ENCODE results near the gene HJV.
A peak's percentile ranks its signal among the peaks of the same experiment; 100 is the strongest.

Gene HJV

DNA sequence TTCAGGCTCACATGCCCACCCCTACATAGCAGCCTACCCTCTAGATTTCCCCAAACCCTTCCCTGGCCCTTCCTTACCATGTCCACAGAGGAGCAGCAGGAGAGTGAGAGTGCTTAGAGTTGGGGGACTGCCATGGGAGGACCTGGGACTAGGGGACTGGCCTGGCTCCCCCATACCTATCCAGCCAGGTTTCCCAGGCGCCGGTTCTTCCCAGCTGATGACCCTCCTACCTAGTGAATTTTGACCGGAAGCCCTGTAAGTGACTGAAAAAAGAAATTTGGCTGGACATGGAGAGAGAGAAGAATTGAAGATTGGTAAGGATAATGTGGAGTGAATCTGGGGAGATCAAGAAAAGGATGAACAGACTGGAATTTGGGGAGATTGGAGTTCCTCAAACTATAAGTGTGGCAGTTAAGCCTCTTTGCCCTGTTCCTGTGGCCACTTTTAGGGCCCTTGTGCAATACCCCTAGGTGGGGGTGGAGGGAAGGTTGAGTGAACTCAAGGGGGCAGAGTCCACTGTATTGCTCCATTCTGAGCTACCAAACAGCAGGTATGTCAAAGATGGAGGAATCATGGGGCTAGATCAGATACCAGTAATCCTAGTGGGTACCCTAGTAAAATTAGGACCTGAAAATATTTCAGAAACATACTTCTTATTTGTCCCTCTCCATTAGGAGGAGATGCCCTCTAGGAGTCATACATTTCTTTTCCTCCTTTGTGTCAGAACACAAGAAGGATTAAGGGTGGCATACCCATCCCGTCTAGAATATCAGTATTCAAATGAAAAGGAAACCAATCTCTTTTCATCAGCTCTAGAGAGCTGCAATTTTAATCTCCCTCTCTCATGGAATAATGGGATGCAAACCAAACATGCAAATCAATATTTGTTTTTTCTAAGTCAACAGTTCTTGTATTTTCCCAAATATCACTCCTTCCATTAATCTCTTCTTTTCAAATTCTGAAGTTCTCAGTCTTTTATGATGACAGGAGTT, 1.2 kb downstream of the HJV start:
- no peaks in the 10 kb centered on the region for H3K9me3 ChIP-seq (ENCODE audit: insufficient read depth, low read depth, low read length)
- no peak overlapping the region for H3K9ac ChIP-seq (ENCODE audit: low read depth, low read length)
- H3K27ac ChIP-seq (ENCODE audit: low read length): no peak overlapping the region
- H3K36me3 ChIP-seq (ENCODE audit: insufficient read depth, low read depth, low read length): no peaks in the 10 kb centered on the region
- H3K27me3 ChIP-seq (ENCODE audit: insufficient read depth, low read length): peaks cover 55% of the 10 kb centered on the region
- peak overlapping the region; percentile 63; the same call in 1 of the 2 replicates for H3K4me3 ChIP-seq (ENCODE audit: low read length)
- H3K4me1 ChIP-seq (ENCODE audit: insufficient read depth, low read length): peaks cover 7% of the 10 kb centered on the region; the same call in 1 of the 2 replicates

GRCh38 chr1:146019231-146020057, 2.1 kb downstream of the HJV start:
- peaks cover 7% of the 10 kb centered on the region; the same call in 1 of the 2 replicates for H3K4me1 ChIP-seq (ENCODE audit: insufficient read depth, low read length)
- no peaks in the 10 kb centered on the region for H3K36me3 ChIP-seq (ENCODE audit: insufficient read depth, low read depth, low read length)
- no peak overlapping the region for H3K27ac ChIP-seq (ENCODE audit: low read length)
- peak overlapping the region; percentile 63 for H3K4me3 ChIP-seq (ENCODE audit: low read length)
- H3K27me3 ChIP-seq (ENCODE audit: insufficient read depth, low read length): peaks cover 55% of the 10 kb centered on the region
- H3K9me3 ChIP-seq (ENCODE audit: insufficient read depth, low read depth, low read length): no peaks in the 10 kb centered on the region
- peak overlapping the region; percentile 37 for H3K9ac ChIP-seq (ENCODE audit: low read depth, low read length)

GRCh38 chr1:146016891-146017290, 4.6 kb downstream of the HJV start:
- H3K27me3 ChIP-seq (ENCODE audit: insufficient read depth, low read length): peaks cover 51% of the 10 kb centered on the region
- H3K27ac ChIP-seq (ENCODE audit: low read length): no peak overlapping the region

GRCh38 chr1:146013559-146013922, 8.0 kb downstream of the HJV start:
- H3K4me1 ChIP-seq (ENCODE audit: insufficient read depth, low read length): no peaks in the 10 kb centered on the region
- no peak overlapping the region for H3K27ac ChIP-seq (ENCODE audit: low read length)
- no peak overlapping the region for H3K9ac ChIP-seq (ENCODE audit: low read depth, low read length)
- H3K4me3 ChIP-seq (ENCODE audit: low read length): no peak overlapping the region
- no peaks in the 10 kb centered on the region for H3K9me3 ChIP-seq (ENCODE audit: insufficient read depth, low read depth, low read length)
- no peaks in the 10 kb centered on the region for H3K36me3 ChIP-seq (ENCODE audit: insufficient read depth, low read depth, low read length)
- peaks cover 20% of the 10 kb centered on the region for H3K27me3 ChIP-seq (ENCODE audit: insufficient read depth, low read length)

More at GRCh38 chr1:146016891-146017290, 4.6 kb downstream of the HJV start:
- Histone ChIP-seq H3K4me1 (ENCODE audit: insufficient read depth, low read length) (peaks cover 7% of the 10 kb centered on the region; the same call in 1 of the 2 replicates), H3K36me3 (ENCODE audit: insufficient read depth, low read depth, low read length) (no peaks in the 10 kb centered on the region), H3K9ac (ENCODE audit: low read depth, low read length) (no peak overlapping the region), H3K9me3 (ENCODE audit: insufficient read depth, low read depth, low read length) (no peaks in the 10 kb centered on the region), H3K4me3 (ENCODE audit: low read length) (no peak overlapping the region)

DNA sequence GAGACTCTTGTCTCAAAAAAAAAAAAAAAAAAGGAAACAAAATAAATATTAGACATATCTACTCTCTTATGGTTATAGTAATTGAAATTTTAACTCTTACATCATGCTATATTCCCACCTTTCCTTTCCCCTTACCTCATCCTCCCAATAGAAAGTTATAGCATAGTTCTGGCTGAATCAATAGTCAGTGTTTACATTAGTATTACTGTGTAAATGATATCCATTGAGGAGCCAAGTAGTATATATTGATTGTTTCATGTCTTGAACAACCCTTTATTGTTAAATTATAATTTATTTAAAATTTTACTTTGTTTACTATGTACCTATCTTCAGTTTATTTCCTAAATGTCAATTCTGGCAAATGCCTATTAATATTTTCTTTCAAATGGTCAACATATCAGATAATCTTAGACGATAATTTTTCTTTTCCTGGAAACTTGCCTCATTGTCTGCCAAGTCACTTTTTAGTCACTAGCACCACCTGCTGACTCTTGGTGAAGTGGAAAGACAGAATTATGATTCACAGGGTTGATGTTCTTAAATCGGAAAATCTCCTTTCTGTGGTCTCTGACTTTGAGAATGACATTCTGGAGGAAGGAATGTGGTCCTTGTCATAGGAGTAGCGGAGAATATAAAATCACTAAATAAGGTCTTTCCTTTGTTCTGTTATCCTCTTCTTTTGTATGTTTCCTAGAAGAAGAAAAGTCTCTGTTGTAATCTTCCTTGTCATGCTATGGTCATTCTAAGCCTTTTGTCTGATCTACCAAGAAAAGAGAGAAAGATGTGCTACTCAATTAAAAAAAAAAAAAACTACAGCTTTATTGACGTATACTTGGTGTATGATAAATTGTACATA, 8.6 kb downstream of the HJV start:
- H3K36me3 ChIP-seq (ENCODE audit: insufficient read depth, low read depth, low read length): no peaks in the 10 kb centered on the region
- H3K4me3 ChIP-seq (ENCODE audit: low read length): no peak overlapping the region
- peaks cover 14% of the 10 kb centered on the region for H3K27me3 ChIP-seq (ENCODE audit: insufficient read depth, low read length)
- H3K9me3 ChIP-seq (ENCODE audit: insufficient read depth, low read depth, low read length): no peaks in the 10 kb centered on the region
- no peak overlapping the region for H3K27ac ChIP-seq (ENCODE audit: low read length)
- no peak overlapping the region for H3K9ac ChIP-seq (ENCODE audit: low read depth, low read length)
- H3K4me1 ChIP-seq (ENCODE audit: insufficient read depth, low read length): no peaks in the 10 kb centered on the region

DNA sequence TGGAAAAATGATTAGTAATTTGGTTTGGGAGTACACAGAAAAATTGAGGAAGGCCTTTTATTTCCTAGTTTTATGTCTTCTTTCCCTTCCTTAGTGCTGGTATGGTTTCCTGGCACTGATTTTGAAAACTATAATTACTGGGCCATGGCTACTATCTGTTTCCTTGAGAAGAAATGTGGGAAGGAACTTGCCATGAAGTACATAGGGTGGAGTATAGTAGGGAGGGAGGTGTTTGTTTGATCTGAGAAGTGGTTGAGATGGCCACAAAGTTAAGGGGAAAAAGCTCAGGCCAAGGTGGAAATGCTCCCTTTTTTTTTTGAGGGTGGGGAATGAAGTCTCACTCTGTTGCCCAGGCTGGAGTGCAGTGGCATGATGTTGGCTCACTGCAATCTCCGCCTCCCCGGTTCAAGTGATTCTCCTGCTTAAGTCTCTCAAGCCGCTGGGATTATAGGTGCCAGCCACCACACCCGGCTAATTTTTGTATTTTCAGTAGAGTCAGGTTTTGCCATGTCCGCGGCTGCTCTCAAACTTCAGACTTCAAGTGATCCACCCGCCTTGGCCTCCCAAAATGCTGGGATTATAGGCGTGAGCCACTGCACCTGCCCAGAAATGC, 11.3 kb downstream of the HJV start:
- H3K4me1 ChIP-seq (ENCODE audit: insufficient read depth, low read length): no peaks in the 10 kb centered on the region
- H3K9ac ChIP-seq (ENCODE audit: low read depth, low read length): no peak overlapping the region
- H3K27ac ChIP-seq (ENCODE audit: low read length): no peak overlapping the region
- no peaks in the 10 kb centered on the region for H3K9me3 ChIP-seq (ENCODE audit: insufficient read depth, low read depth, low read length)
- no peaks in the 10 kb centered on the region for H3K27me3 ChIP-seq (ENCODE audit: insufficient read depth, low read length)
- H3K36me3 ChIP-seq (ENCODE audit: insufficient read depth, low read depth, low read length): no peaks in the 10 kb centered on the region
- no peak overlapping the region for H3K4me3 ChIP-seq (ENCODE audit: low read length)

DNA sequence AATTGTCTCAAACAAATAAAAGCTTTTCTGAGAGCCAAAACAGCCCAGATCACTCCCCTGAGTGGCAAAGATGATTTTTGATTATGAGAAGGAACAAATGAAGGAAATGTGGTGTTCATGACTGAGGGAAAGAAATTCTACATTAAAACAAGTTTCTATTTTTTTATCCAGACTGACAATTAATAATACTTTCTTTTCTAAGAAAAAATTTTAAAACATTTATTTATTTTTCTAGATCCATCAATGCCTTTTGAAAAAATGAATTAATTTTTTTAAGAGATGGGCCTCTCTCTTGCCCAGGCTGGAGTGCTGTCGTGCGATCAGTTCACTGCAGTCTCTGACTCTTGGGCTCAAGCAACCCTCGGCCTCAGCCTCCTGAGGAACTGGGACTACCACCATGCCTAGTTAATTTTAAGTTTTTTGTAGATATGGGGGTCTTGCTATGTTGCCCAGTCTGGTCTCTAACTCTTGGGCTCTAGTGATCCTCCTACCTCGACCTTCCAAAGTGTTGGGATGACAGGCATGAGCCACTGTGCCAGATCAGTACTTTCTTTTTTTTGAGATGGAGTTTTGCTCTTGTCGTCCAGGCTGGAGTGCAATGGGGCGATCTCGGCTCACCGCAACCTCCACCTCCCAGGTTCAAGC, 13.9 kb downstream of the HJV start:
- no peaks in the 10 kb centered on the region for H3K9me3 ChIP-seq (ENCODE audit: insufficient read depth, low read depth, low read length)
- H3K4me1 ChIP-seq (ENCODE audit: insufficient read depth, low read length): no peaks in the 10 kb centered on the region

GRCh38 chr1:146001709-146002108, 19.8 kb downstream of the HJV start:
- H3K9ac ChIP-seq (ENCODE audit: low read depth, low read length): no peak overlapping the region
- H3K4me1 ChIP-seq (ENCODE audit: insufficient read depth, low read length): peaks cover 5% of the 10 kb centered on the region; the same call in 1 of the 2 replicates
- H3K9me3 ChIP-seq (ENCODE audit: insufficient read depth, low read depth, low read length): no peaks in the 10 kb centered on the region
- no peaks in the 10 kb centered on the region for H3K36me3 ChIP-seq (ENCODE audit: insufficient read depth, low read depth, low read length)
- no peak overlapping the region for H3K4me3 ChIP-seq (ENCODE audit: low read length)
- no peaks in the 10 kb centered on the region for H3K27me3 ChIP-seq (ENCODE audit: insufficient read depth, low read length)
- H3K27ac ChIP-seq (ENCODE audit: low read length): no peak overlapping the region

More for the DNA sequence above, 13.9 kb downstream of the HJV start:
- Histone ChIP-seq H3K36me3 (ENCODE audit: insufficient read depth, low read depth, low read length) (no peaks in the 10 kb centered on the region), H3K27ac (ENCODE audit: low read length) (no peak overlapping the region), H3K27me3 (ENCODE audit: insufficient read depth, low read length) (no peaks in the 10 kb centered on the region), H3K9ac (ENCODE audit: low read depth, low read length) (no peak overlapping the region), H3K4me3 (ENCODE audit: low read length) (no peak overlapping the region)

GRCh38 chr1:145999321-146000024, 22.1 kb downstream of the HJV start:
- no peak overlapping the region for H3K4me3 ChIP-seq (ENCODE audit: low read length)
- H3K4me1 ChIP-seq (ENCODE audit: insufficient read depth, low read length): peaks cover 8% of the 10 kb centered on the region; the same call in 1 of the 2 replicates
- H3K27ac ChIP-seq (ENCODE audit: low read length): no peak overlapping the region
- H3K9me3 ChIP-seq (ENCODE audit: insufficient read depth, low read depth, low read length): no peaks in the 10 kb centered on the region
- peaks cover 11% of the 10 kb centered on the region for H3K27me3 ChIP-seq (ENCODE audit: insufficient read depth, low read length)
- H3K36me3 ChIP-seq (ENCODE audit: insufficient read depth, low read depth, low read length): peaks cover 7% of the 10 kb centered on the region
- H3K9ac ChIP-seq (ENCODE audit: low read depth, low read length): no peak overlapping the region

- Histone ChIP-seq H3K4me1 (ENCODE audit: insufficient read depth, low read length) (peaks cover 8% of the 10 kb centered on the region; the same call in 1 of the 2 replicates), H3K9ac (ENCODE audit: low read depth, low read length) (no peak overlapping the region; the same call in 1 of the 2 replicates), H3K27ac (ENCODE audit: low read length) (no peak overlapping the region), H3K27me3 (ENCODE audit: insufficient read depth, low read length) (peaks cover 11% of the 10 kb centered on the region), H3K4me3 (ENCODE audit: low read length) (peak overlapping the region; percentile 98), H3K9me3 (ENCODE audit: insufficient read depth, low read depth, low read length) (no peaks in the 10 kb centered on the region), H3K36me3 (ENCODE audit: insufficient read depth, low read depth, low read length) (peaks cover 25% of the 10 kb centered on the region)
Observed at GRCh38 chr1:145997718-145998023, 23.9 kb downstream of the HJV start.
